NCI-H2196 (cell line): Measurements from ENCODE around the gene GOLGA5.
A peak's percentile ranks its signal among the peaks of the same experiment; 100 is the strongest.
"Not testable (repeated sequence)": the region's sequence is repeated elsewhere in the genome, so short reads cannot be mapped to it uniquely, and the experiment has no call there.

ENCODE experiments used
- DNase-seq: peaks from one replicate; lab custom pipeline; 2025; ENCODE audit not compliant: unreplicated experiment; lab: John Stamatoyannopoulos, UW

The GOLGA5 gene, protein sequence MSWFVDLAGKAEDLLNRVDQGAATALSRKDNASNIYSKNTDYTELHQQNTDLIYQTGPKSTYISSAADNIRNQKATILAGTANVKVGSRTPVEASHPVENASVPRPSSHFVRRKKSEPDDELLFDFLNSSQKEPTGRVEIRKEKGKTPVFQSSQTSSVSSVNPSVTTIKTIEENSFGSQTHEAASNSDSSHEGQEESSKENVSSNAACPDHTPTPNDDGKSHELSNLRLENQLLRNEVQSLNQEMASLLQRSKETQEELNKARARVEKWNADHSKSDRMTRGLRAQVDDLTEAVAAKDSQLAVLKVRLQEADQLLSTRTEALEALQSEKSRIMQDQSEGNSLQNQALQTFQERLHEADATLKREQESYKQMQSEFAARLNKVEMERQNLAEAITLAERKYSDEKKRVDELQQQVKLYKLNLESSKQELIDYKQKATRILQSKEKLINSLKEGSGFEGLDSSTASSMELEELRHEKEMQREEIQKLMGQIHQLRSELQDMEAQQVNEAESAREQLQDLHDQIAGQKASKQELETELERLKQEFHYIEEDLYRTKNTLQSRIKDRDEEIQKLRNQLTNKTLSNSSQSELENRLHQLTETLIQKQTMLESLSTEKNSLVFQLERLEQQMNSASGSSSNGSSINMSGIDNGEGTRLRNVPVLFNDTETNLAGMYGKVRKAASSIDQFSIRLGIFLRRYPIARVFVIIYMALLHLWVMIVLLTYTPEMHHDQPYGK

DNA sequence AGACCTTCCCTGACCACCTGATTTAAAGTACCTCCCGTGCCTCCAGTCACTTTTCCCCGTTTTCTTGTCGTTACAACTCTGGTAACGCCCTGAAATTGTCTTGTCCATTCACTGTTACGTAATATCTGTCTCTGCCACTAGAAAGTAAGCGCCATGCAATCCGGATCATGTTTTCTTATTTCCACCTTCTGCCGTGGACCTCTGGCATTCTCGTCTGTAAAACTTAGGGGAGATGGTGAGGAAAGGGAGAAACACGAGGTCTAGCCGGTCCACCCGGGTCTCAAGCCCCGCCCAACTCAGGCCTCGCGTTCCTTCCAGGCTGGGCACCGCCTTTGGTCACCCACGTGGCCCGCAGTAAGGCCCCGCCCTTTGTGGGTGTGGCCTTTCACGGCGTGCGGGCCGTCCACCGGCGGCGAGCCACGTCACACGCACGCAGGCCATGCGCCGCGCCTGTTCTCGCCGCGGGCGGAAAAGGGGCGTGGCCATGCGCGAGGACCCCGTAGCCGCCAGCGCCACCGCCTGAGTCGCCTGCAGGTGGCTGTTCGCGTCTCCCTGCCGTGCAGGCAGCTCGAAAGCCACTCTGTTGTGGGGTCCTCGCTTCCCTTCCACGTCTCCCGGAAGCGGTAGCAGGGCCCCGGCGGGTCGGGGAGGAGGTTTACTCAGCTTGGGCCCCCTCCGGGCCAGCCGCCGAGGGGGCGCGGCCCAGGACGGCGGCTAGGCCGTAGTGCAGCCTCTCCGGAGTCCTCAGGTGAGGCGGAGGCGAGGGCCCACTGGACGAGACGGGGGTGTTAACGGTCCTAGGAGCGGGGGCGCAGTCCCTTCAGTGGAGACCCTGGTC, at the start of gene GOLGA5:
Gene GOLGA5, plus strand, starts transcription at position 597 of the 838 bp plus-strand sequence. CDS start 3,133 bp downstream, outside the sequence.
- peak; percentile 91 for DNase-seq

DNA sequence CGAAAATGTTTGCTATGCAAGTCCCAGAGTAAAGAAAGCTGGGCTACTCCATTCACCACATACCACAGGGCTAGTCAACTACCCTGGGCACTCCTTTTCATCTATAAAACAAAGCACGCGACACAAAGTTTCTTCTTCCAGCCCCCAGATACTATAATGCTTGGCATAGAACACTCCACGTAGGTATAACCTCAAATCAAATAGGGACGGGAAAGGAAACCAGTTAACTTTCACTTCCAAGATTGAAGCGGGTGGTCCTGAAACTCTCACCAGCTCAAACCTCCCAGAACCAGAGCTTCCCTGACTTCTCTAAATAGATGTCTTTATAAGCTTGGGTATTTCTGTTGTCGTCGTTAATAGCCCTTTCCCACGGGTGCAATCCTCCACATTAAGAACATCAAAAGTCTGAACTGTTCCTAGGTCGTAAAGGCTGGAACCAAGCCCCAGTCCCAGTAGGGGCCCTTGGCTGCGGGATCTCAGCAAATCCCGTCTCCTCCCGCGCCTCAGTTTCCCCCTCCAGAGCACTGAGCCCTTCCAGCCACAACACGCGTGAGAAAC, 46.3 kb upstream of the GOLGA5 start:
- DNase-seq, result no peak

DNA sequence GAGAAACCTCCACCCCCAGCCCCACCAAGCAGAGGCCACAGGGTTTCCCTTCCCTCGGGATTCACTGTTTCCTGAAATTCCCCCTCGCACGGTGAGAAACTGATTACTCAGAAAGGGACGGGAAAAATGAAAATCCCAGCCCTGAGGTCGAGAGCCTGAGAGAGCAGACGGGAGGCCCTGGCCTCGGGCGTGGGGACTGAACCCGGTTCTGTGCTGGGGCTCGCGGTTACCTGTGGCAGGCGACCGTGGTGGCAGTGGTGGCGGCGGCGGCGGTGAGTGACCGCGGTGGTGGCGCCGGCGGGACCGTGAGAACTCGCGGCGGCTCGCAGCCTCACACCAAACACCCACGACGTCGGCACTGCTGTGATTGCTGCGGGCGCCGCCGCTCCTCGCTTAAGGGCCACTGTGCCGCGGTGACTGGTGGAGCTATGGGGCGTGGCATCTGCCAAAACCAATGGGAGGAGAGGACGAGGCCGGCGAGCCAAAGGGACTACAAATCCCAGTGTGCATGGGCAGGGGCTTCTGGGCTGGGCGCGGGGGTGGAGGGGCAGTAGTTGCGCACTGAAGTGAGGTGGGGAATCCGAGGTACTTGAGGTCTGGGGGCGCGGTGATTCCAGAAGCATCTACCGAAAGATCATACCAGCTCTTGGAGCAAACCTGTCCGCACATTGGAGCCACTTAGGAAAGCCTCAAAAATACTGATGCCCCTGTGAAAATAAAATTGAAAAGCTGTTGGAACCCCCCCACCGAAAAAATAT, 45.7 kb upstream of the GOLGA5 start, which contains the start of gene LGMN:
Gene LGMN, minus strand, starts transcription at position 369 of the 758 bp plus-strand sequence. CDS start 15,841 bp downstream, outside the sequence.
- peak; percentile 79 for DNase-seq

DNA sequence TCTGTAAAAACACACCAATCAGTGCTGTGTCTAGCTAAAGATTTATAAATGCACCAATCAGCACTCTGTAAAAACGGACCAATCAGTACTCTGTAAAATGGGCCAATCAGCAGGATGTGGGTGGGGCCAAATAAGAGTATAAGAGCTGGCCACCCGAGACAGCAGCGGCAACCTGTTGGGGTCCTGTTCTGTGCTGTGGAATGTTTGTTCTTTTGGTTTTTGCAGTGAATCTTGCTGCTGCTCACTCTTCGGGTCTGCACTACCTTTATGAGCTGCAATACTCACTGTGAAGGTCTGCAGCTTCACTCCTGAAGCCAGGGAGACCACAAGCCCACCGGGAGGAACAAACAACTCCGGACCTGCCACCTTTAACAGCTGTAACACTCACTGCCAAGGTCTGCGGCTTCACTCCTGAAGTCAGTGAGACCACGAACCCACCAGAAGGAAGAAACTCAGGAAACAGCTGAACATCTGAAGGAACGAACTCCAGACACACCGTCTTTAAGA, 43.8 kb upstream of the GOLGA5 start:
- not testable (repeated sequence) for DNase-seq

DNA sequence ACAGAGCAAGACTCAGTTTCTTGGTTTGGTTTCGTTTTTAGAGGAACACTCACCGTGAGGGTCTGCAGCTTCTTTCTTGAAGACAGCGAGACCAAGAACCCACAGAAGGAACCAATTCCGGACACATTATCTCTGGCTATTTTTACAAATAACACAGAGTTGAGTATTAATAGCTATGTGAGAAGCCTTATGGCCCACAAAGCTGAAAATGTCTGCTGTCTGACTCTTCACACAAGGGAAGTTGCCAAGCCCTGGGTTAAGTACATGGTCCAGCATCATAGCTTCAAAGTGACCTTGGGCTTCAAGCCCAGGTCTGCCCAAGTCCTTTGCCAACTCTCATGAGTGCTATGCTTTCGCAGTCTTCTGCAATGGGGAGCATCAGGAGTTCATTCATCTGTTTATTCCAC, 43.1 kb upstream of the GOLGA5 start:
- DNase-seq, result no peak

DNA sequence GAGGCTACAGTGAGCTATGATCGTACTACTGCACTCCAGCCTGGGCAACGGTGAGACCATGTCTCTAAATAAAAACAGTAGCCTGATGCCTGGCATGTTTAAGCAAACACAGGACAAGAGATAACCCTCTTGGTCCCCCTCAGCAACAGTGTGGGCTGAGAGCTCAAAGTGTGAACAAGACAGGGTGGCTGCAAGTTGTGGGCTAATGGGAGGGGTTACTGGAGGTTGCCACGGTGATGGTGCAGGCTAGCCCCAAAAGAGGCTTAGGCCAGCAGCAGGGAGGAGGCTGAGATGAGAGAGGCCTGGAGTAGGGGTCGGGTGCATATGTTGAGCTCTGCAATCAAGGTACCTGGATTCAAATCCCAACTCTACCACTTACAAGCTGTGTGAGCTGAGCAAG, 42.3 kb upstream of the GOLGA5 start:
- DNase-seq, result no peak

DNA sequence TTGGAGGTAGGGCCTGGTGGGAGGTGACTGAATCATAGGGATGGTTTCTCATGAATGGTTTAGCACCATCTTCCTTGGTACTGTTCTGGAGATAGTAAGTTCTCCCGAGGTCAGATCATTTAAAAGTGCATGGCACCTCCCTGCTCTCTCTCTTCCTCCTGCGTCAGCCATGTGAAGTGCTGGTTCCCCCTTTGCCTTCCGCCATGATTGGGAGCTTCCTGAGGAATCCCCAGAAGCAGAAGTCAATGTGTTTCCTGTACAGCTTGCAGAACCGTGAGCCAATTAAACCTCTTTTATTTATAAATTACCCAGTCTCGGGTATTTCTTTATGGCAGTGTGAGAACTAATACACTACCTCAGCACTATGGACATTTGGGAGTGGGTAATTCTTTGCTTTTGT, 40.9 kb upstream of the GOLGA5 start:
- no peak for DNase-seq

DNA sequence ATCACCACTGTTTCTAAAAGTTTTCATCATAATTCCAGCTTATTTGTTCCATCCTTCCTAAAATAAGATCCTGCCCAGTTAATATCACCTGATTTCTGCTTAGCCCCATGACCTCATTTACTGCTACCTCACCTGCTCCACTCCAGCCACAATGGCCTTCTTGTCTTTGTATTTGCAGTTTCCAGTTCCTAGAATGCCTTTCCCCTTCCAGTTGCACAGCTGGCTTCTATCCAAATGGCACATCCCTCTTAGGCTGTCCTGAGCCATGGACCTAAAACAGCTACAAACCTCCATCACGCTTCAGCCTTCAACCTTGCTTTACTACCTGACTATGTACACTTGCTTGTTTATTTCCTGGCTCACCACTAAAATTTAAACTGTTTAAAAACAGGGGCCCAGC, 39.1 kb upstream of the GOLGA5 start:
- DNase-seq, result peak; percentile 80

DNA sequence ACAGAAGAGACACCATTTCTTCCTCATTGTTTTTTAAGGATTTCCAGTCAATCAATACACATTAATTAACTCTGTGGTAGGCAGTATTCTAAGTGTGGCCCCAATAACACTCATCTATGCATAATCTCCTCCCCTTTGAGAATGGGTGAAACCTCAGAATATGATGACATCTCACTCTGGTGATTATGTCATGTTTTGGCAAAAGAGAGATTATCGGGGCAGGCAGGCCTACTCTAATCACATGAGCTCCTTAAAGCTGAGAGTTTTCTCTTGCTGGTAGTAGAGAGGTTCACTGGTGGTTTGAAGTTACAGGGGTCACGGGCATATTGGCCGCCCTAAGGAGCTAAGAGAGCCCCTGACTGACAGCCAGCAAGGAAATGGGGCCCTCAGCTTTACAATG, 38.6 kb upstream of the GOLGA5 start:
- peak; percentile 32 for DNase-seq

DNA sequence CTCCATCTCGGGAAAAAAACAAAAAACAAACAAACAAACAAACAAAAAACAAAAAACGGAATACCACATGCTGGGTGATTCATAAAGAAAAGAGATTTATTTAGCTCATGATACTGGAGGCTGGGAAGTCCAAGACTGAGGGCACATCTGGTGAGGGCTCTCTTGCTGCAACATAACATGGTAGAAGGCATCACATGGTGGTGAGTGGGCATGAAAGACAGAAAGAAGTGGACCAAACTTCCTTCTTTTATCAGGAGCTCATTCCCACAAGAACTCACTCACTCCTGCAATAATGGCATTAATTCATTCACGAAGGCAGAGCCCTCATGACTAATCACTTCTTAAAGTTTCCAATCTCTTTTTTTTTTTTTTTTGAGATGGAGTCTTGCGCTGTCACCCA, 37.7 kb upstream of the GOLGA5 start:
- DNase-seq, result no peak

DNA sequence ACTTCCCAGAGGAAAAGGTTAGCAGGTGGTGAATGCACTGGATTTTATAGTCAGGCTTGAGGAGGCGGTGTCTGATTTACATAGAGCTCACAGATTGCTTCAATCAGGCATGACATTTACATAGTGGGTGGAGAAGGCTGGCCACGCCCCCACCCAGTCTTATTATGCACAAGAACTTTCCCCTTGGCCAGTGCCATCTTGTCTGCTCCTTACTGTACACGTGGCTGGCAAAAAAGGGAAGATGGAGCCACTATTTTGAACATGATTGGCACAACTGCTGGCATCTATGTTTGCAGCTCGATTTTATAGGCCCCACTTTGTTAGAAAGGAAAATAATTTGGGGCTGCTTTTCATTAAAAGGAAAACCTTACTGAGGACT, 34.8 kb upstream of the GOLGA5 start:
- DNase-seq, result peak; percentile 58

DNA sequence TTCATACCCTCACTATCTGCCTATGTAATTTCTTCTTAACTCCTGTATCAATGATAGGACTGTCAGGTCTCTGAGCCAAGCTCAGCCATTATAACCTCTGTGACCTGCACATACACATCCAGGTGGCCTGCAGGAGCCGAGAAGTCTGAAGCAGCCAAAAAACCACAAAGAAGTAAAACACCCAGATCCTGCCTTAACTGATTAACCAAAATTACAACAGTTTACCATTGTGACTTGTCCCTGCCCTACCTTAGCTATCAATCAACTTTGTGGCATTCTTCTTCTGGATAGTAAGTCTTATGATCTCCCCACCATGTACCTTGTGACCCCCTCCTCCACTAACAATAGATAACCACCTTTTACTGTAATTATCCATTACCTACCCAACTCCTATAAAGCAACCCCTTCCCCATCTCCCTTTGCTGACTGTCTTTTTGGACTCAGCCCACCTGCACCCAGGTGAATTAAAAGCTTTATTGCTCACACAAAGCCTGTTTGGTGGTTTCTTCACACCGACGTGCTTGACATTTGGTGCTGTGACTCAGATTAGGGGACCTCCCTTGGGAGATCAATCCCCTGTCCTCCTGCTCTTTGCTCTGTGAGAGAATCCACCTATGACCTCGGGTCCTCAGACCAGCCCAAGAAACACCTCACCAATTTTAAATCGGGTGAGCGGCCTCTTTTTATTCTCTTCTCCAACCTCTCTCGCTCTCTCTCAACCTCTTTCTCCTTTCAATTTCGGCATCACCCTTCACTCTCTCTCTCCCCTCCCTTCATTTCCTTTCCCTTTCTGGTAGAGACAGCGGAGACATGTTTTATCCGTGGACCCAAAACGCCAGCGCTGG, 34.2 kb upstream of the GOLGA5 start:
- DNase-seq, result no peak

DNA sequence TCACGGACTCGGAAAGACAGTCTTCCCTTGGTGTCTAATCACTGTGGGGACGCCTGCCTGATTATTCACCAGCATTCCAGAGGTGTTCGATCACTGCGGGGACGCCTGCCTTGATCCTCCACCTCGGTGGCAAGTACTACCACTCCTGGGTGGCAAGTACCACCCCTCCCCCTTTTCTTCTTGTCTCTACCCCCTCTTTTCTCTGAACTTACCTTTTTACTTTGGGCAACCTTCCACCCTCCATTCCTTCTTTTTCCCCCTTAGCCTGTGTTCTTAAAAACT, 33.6 kb upstream of the GOLGA5 start:
- no peak for DNase-seq

DNA sequence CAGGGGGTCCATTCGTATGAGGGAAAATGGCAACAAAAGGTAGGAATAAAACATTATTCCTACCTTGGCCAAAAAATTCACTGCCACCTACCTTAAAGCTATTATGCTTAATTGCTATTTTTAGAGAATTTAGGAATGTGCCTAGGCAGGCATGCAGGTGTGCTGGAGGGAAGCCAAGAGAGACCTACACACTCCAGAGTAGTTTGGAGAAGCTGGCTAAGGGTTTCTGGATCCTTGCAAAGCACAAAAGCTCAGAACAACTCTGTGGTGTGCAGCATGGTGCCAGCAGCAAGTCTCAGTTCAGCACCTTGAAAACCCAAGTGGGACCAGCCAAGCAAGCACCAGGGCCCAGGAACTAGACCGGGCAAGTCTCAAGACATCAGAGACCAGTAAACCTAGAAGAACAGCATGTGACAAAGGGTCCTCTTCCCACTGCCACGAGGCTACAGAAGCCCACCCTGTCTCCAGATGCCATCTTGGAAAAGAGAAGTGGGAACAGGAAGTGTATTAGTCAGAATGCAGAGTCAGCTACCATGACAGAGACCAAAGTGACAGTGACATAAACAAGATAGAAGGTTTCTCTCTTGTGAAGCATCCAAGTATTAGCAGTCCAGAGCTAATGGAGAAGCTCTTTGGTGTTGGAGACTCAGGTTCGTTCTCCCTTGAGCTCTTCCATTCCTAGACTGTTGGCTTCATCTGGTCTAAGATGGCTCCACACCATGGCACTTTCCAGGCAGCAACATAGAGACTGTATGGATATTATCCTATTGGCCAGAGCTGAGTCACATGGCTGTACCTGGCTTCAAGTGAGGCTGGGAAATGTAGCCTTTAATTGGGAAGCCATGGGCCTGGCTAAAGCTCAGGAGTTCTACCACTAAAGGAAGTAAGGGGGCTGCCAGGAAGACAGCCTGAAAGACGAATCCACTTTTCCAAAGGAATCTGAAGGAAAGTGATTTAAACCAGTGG, 30.2 kb upstream of the GOLGA5 start:
- not testable (repeated sequence) for DNase-seq

DNA sequence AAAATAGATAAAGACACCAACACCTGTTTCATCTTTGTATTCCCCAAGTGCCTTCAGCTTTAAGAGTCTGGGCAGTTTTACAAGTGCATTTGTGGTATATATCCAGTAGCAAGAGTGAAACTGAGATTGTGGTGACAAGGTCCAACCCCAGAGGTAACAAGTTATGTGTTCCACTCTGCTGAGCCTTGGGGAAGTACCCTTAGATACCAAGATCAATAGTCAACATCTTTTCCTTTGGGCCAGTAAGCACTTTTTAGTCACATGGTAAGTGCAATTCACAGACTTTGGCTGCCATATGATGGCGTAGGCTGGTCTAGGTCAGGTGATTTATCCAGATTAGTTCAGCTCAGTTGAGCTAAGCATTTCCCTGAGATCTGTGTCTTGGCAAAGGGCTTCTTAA, 25.9 kb upstream of the GOLGA5 start:
- DNase-seq, result not testable (repeated sequence)

DNA sequence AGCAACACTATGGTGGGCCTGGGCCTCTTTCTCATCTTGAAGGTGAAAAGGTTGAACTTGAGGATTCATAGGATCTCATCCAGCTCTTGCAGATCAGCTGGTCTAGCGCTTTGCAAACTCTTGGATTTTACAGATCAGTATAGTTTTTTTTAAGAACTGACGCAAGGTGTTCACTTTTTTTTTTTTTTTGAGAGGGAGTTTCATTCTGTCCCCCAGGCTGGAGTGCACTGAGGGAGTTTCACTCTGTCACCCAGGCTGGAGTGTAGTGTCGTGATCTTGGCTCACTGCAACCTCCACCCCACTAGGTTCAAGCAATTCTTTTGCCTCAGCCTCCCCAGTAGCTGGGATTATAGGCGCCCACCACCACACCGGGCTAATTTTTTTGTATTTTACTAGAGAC, 25.3 kb upstream of the GOLGA5 start:
- no peak for DNase-seq

DNA sequence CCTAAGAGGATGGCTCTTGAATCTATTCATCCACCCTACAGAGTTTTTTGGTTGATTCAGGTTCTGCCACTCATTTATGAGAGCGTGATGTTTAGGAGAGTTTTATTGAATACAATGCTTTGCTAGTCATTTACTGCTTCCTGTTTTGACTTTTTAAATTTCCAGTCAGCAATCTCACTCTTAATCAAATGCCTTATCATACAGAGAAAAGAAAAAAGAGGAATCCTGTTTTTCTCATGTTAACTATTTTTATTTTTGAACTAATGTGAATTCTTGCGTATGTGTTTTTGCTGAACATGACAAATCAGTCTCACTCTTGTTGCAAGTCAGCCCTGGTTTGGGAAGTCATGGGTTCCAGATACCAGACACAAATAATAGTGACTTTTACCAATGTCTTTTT, 23.6 kb upstream of the GOLGA5 start:
- no peak for DNase-seq

DNA sequence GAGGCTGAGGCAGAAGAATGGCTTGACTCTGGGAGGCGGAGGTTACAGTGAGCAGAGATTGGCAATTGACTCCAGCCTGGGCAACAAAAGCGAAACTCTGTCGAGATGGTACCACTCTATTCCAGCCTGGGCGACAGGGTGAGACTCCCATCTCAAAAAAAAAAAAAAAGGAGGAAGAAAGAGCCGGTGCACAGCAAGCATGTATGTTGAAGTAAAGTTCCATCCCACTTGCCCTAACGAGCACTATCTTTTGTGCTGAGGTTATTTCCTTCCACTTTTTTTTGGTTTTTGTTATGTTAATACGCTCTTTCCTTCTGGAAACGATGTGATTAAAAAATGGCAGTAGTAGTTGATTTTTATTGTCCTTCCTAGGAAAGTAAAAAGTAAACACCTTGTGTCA, 19.5 kb upstream of the GOLGA5 start:
- no peak for DNase-seq
